Left lung (tissue), 10 donors: Measurements from ENCODE around the gene MOV10L1. TPM values are rescaled to one million over a fixed set of nuclear protein-coding genes. Genes with fewer than 3 reads are reported as not detected.

Source experiments
- ATAC-seq: fragments of 200-7000 bp; cut with Tn5 transposase; one replicate; pipeline ENCODE4 v1.9.1; 2020; ENCODE audit warnings: moderate library complexity
- DNase-seq, 4 donors: peaks; one replicate each; pipeline ENCODE4 v3.0.0-alpha.2; 2013 to 2020
- H3K27ac ChIP-seq, 2 donors: fragments of 200-600 bp; sonication (generic) in 1 of 2; one replicate each; pipeline versions ENCODE4 v1.5.0 to v1.8.0; 2020 to 2021
- H3K27me3 ChIP-seq, 2 donors: fragments of 200-600 bp; sonication (generic) in 1 of 2; one replicate each; pipeline versions ENCODE4 v1.5.0 to v1.8.0; 2020 to 2021
- H3K36me3 ChIP-seq, 2 donors: fragments of 200-600 bp; sonication (generic) in 1 of 2; one replicate each; pipeline versions ENCODE4 v1.5.0 to v1.8.0; 2020 to 2021
- H3K4me1 ChIP-seq, 2 donors: fragments of 200-600 bp; one replicate each; pipeline ENCODE4 v1.8.0; 2021
- H3K4me3 ChIP-seq, 2 donors: fragments of 200-600 bp; sonication (generic) in 1 of 2; one replicate each; pipeline versions ENCODE4 v1.5.0 to v1.8.0; 2020 to 2021; ENCODE audit warnings: mild to moderate bottlenecking in 1 of 2
- H3K9me3 ChIP-seq, 2 donors: fragments of 200-600 bp; sonication (generic) in 1 of 2; one replicate each; pipeline versions ENCODE4 v1.5.0 to v1.8.0; 2020 to 2021
- intact Hi-C, 2 donors: fragments of 100-400 bp; cut with DNase I; formaldehyde crosslinking; loops; one replicate each; pipeline versions ENCODE4 v1.11.2 to v1.14.2; 2022
- polyA plus RNA-seq, 6 donors: library from polyadenylated mRNA; unstranded; fragments of 120-200 nt; gene quantifications; one replicate each; pipeline ENCODE4 v1.2.1, GENCODE V29; 2013; ENCODE audit not compliant: insufficient read length in 6 of 6
- total RNA-seq, 2 donors: library from RNA; stranded (reverse); fragmentation: NEBNext Ultra II Directional; extraction: Animal tissue kit (Norgen Biotek cat#: 25700); gene quantifications; one replicate each; pipeline ENCODE4 v1.2.1, GENCODE V29; 2021
- TF ChIP-seq, protein P1 (sequence below), 2 donors: fragments of 200-600 bp; sonication (generic) in 1 of 2; IDR thresholded peaks; one replicate each; pipeline versions ENCODE4 v1.5.0 to v1.8.0; 2021; ENCODE audit warnings: antibody characterized with exemption in 2 of 2
- donor health status: DM: no; HTN: yes; CAD: no.
- donor health status: DM: no; HTN: no; CAD: no.

Gene MOV10L1
- total and polyA plus RNA-seq, 8 donors = 0.37 to 4.7 (median 2.2) TPM

DNA sequence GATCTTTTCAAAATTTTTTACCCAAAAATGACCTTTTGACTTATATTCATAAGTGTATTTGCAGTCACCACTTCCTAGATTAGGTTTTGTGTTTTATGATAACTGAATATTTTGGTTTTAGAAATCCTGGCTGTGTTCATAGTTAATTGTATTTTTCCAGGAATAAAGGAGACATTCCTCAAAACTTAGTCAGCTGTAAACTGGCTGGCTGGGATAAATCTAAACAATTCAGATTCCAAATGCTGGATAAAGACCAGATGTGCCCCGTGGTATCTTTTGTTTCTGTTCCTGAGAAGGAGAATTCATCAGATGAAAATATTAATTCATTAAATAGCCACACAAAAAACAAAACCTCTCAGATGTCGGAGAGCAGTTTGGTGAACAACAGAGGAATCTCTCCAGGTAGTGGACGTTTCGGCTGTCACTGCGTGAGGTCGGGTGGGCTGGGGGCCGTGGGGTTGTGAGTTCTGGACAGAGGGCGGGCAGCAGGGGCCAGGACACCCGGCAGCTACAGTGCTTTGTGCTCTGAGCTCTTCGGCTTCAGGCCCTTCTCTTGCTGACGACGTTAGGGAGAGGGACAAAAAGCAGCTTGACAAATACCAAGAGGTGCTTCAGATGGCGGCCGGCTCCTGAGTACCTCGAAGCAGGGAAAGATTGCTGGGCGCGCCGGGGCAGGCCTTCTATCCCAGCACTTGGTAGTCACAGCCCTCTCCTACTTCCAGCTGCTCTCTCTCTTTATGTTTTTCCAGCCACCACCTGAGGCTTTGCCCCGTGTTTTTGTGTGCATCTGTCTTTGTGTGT is 24.6 kb downstream of the MOV10L1 start:
- ATAC-seq (peak; percentile 86), DNase-seq (peak; percentile 35 to 79 (median 60))
- Histone ChIP-seq H3K9me3 (no peaks in the 10 kb centered on the region), H3K4me3 (no peak overlapping the region), H3K27me3 (peaks cover 0 to 9% of the 10 kb centered on the region in 2 donors), H3K4me1 (peaks cover 0 to 28% of the 10 kb centered on the region in 2 donors), H3K27ac (peak overlapping the region; percentile 45 to 70), H3K36me3 (no peaks in the 10 kb centered on the region)
- intact Hi-C loops = no loop called here
- TF ChIP-seq, protein P1, sequence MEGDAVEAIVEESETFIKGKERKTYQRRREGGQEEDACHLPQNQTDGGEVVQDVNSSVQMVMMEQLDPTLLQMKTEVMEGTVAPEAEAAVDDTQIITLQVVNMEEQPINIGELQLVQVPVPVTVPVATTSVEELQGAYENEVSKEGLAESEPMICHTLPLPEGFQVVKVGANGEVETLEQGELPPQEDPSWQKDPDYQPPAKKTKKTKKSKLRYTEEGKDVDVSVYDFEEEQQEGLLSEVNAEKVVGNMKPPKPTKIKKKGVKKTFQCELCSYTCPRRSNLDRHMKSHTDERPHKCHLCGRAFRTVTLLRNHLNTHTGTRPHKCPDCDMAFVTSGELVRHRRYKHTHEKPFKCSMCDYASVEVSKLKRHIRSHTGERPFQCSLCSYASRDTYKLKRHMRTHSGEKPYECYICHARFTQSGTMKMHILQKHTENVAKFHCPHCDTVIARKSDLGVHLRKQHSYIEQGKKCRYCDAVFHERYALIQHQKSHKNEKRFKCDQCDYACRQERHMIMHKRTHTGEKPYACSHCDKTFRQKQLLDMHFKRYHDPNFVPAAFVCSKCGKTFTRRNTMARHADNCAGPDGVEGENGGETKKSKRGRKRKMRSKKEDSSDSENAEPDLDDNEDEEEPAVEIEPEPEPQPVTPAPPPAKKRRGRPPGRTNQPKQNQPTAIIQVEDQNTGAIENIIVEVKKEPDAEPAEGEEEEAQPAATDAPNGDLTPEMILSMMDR (IDR thresholded peaks at IDR 0.05) = no peak

DNA sequence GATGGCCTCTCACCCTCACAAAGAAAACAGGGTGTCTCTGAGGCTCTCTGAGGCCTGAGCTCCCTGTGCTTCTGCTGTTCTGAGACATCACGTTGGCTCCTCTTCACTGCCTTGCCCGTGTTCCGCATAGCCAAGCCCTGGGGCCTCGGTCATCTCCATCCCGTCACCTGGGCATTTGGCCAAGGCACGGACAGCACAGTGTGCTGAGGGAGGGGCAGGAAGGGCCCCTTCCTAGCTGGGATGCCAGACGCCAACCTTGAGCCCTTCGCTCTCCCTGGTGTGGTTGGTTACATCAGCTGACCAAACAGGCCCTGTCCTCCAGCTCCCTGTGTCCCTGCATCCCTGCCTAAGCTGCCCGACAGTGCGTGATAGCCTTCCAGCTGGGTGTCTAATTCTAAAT is 25.9 kb downstream of the MOV10L1 start:
- Histone ChIP-seq H3K9me3 (no peaks in the 10 kb centered on the region), H3K4me3 (no peak overlapping the region), H3K4me1 (peaks cover 0 to 28% of the 10 kb centered on the region in 2 donors), H3K36me3 (no peaks in the 10 kb centered on the region), H3K27ac (no peak overlapping the region), H3K27me3 (peaks cover 0 to 9% of the 10 kb centered on the region in 2 donors)
- DNase-seq (no peak), ATAC-seq (no peak)
- TF ChIP-seq, protein P1 (IDR thresholded peaks at IDR 0.05) = no peak
- intact Hi-C loops = no loop called here

DNA sequence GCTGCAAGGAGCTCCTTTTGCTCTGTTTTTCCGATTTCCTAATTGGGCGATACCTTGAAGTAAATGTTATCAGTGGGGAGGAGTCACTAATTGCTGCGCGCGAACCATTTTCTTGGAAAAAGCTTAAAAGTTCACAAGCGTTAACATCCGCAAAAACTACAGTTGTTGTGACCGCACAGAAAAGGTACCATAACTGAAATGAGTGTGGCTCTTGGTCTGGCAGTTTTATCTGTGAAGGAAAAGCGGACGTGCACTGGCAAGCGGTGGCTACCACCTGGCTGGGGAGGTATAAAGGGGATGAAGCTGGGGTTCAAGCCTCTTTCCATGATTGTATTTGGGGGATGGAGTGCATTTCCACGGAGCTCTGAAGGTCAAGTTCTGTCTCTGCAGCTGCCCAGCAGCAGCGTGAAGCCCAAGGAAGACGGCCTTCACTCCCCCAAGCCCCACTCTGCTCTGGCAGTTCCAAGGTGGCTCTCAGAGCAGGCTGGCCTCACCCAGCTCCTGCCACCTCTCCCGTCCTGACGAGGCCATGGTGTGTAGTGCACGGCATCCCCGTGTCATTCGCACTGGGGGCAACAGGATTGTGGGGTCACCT is 27.5 kb downstream of the MOV10L1 start:
- intact Hi-C loops = no loop called here
- TF ChIP-seq, protein P1 (IDR thresholded peaks at IDR 0.05) = no peak
- peaks cover 0 to 5% of the 10 kb centered on the region in 2 donors for H3K27me3 ChIP-seq
- H3K27ac ChIP-seq = no peak overlapping the region
- ATAC-seq (no peak), DNase-seq (no peak)
- H3K4me3 ChIP-seq = no peak overlapping the region
- H3K36me3 ChIP-seq = no peaks in the 10 kb centered on the region
- H3K9me3 ChIP-seq = no peaks in the 10 kb centered on the region
- H3K4me1 ChIP-seq = peaks cover 0 to 16% of the 10 kb centered on the region in 2 donors

DNA sequence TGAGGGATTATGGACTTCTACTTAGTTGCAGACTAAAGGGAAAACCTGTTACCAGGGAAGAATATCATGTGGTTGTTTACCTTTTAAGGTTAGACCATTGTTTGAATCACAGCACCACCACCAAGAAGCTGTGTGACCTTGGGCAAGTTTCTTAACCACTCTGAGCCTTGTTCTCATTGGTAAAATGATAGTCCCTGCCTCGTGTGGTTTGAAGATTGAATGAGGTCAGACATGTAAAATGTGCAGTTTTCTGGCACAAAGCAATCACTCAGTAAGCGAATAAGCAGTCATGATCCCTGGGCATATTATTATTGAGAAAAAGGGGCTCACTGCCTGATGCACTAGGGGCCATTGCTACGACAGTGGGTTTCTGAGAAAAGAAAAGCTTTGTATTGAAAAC is 28.3 kb downstream of the MOV10L1 start:
- no peak for ATAC-seq
- no peak for DNase-seq
- TF ChIP-seq, protein P1 (IDR thresholded peaks at IDR 0.05) = no peak
- Histone ChIP-seq H3K27ac (no peak overlapping the region), H3K36me3 (no peaks in the 10 kb centered on the region), H3K9me3 (peaks cover 0 to 8% of the 10 kb centered on the region in 2 donors), H3K4me1 (peaks cover 0 to 9% of the 10 kb centered on the region in 2 donors), H3K27me3 (no peaks in the 10 kb centered on the region), H3K4me3 (no peak overlapping the region)
- intact Hi-C loops = no loop called here

DNA sequence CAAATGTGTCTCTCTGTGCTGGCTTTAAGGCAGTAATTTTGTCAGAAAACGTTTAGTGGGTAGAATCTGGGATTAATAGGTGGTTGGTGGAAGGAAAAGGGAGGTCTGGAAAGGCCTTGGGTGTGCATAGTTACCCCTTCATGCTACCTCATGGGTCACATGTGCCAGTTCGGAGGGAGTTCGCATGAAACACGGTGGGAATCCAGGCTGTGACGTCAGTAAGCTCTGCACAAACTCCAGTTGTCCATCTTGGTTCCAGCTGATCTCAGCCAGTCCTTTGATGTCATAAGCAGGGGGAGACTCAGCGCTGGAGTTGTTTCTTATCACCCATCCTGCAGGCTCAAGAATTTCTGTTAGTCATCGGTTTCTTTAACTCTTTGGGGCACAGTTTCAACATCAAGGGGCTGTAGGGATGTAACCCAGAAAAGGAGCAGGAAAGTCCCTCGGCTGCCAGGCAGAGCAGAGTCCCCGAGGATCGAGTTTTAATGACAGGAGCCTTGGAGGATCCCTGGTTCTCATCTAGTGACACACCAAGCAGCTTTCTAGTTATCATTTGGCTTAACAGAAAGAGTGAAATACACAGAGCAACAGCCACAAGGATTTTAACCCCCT is 28.9 kb downstream of the MOV10L1 start:
- peaks cover 0 to 14% of the 10 kb centered on the region in 2 donors for H3K9me3 ChIP-seq
- H3K27me3 ChIP-seq = no peaks in the 10 kb centered on the region
- peaks cover 0 to 9% of the 10 kb centered on the region in 2 donors for H3K4me1 ChIP-seq
- H3K4me3 ChIP-seq = no peak overlapping the region
- H3K36me3 ChIP-seq = no peaks in the 10 kb centered on the region
- ATAC-seq (peak; percentile 20), DNase-seq (peak in 1 of 4 donors; percentile 68)
- intact Hi-C loops = no loop called here
- TF ChIP-seq, protein P1 (IDR thresholded peaks at IDR 0.05) = no peak
- no peak overlapping the region for H3K27ac ChIP-seq
